IMR-90 (cell line): ENCODE data around the gene KCNQ5. TPM values are rescaled to one million over a fixed set of nuclear protein-coding genes. Genes with fewer than 3 reads are reported as not detected.

Experiments used
- ATAC-seq: fragments of 200-7000 bp; cut with Tn5 transposase; 2 replicates; pipeline ENCODE4 v1.9.1; 2020; ENCODE audit warnings: low read depth, mild to moderate bottlenecking, moderate library complexity
- BruUV-seq: library from RNA; stranded (reverse); fragments of 400-500 nt; replicated peaks from 2 replicates; lab custom pipeline; 2021; lab: Mats Ljungman, UMichigan
- CTCF ChIA-PET: fragments of 300-600 bp; formaldehyde crosslinking; extraction: SDS; loops from one replicate; lab custom pipeline; 2021; ENCODE audit warnings: antibody characterized with exemption; lab: Yijun Ruan, JAX
- POLR2A ChIA-PET: fragments of 300-600 bp; sonication (Branson Sonifier 250); formaldehyde crosslinking; loops from one replicate; lab custom pipeline; 2022; ENCODE audit warnings: antibody characterized with exemption; ENCODE audit not compliant: unreplicated experiment; lab: Charles Lee
- DNase-seq: peaks from one replicate; pipeline ENCODE4 v3.0.0; 2013
- H2AFZ ChIP-seq: replicated peaks from 2 replicates; pipeline ENCODE3; 2013; ENCODE audit warnings: low read length, mild to moderate bottlenecking; ENCODE audit not compliant: poor library complexity
- H2AK5ac ChIP-seq: 2 replicates; pipeline ENCODE4 v1.6.1; 2013; ENCODE audit warnings: low read depth, low read length, inconsistent platforms
- H2AK9ac ChIP-seq: replicated peaks from 2 replicates; pipeline ENCODE3; 2013; ENCODE audit warnings: mild to moderate bottlenecking, low read depth, low read length, moderate library complexity; ENCODE audit not compliant: poor library complexity
- H2BK120ac ChIP-seq: 2 replicates; pipeline ENCODE4 v1.6.1; 2013; ENCODE audit warnings: low read depth, low read length, inconsistent platforms
- H2BK15ac ChIP-seq: 3 replicates; pipeline ENCODE4 v1.6.1; 2013; ENCODE audit warnings: low read depth, low read length, inconsistent platforms
- H2BK20ac ChIP-seq: 2 replicates; pipeline ENCODE4 v1.6.1; 2013; ENCODE audit warnings: low read depth, mild to moderate bottlenecking, inconsistent platforms, low read length, moderate library complexity
- H2BK5ac ChIP-seq: 2 replicates; pipeline ENCODE4 v1.6.1; 2013; ENCODE audit warnings: mild to moderate bottlenecking, low read depth, low read length, inconsistent platforms; ENCODE audit not compliant: poor library complexity, severe bottlenecking
- H3K14ac ChIP-seq: replicated peaks from 2 replicates; pipeline ENCODE4 v1.6.1; 2013; ENCODE audit warnings: low read depth, low read length, inconsistent platforms
- H3K18ac ChIP-seq: 2 replicates; pipeline ENCODE4 v1.6.1; 2013; ENCODE audit warnings: low read depth, low read length, control low read depth
- H3K23ac ChIP-seq: 2 replicates; pipeline ENCODE4 v1.6.1; 2013; ENCODE audit warnings: low read depth, low read length, inconsistent platforms
- H3K27ac ChIP-seq: 2 replicates; pipeline ENCODE4 v1.5.1; 2013; ENCODE audit warnings: mild to moderate bottlenecking, control low read depth, low read length; ENCODE audit not compliant: insufficient read depth
- H3K27me3 ChIP-seq: 2 replicates; pipeline ENCODE4 v1.6.1; 2013; ENCODE audit warnings: low read length; ENCODE audit not compliant: control insufficient read depth, insufficient read depth
- H3K36me3 ChIP-seq: 2 replicates; pipeline ENCODE4 v1.6.1; 2013; ENCODE audit warnings: low read length, mixed read lengths; ENCODE audit not compliant: control insufficient read depth, insufficient read depth
- H3K4ac ChIP-seq: 2 replicates; pipeline ENCODE4 v1.6.1; 2013; ENCODE audit warnings: low read depth, low read length, inconsistent platforms
- H3K4me1 ChIP-seq: 2 replicates; pipeline ENCODE4 v1.6.1; 2013; ENCODE audit warnings: low read length, mixed read lengths; ENCODE audit not compliant: control insufficient read depth, insufficient read depth
- H3K4me2 ChIP-seq: 2 replicates; pipeline ENCODE4 v1.6.1; 2013; ENCODE audit warnings: low read depth, mild to moderate bottlenecking, control low read depth, low read length, moderate library complexity
- H3K4me3 ChIP-seq: 2 replicates; pipeline ENCODE4 v1.5.1; 2013; ENCODE audit warnings: low read depth, mild to moderate bottlenecking, control low read depth, low read length, moderate library complexity; ENCODE audit not compliant: insufficient read depth
- H3K56ac ChIP-seq: 2 replicates; pipeline ENCODE4 v1.6.1; 2013; ENCODE audit warnings: low read length, inconsistent platforms; ENCODE audit not compliant: insufficient read depth; ENCODE audit errors: extremely low read depth
- H3K79me1 ChIP-seq, 2 experiments: 2 replicates each; pipeline ENCODE4 v1.6.1; 2013; ENCODE audit warnings: low read length in 2 of 2, inconsistent platforms in 1 of 2, low read depth in 1 of 2
- H3K9ac ChIP-seq: 2 replicates; pipeline ENCODE4 v1.6.1; 2013; ENCODE audit warnings: low read depth, low read length, control low read depth
- H3K9me1 ChIP-seq: 2 replicates; pipeline ENCODE4 v1.6.1; 2013; ENCODE audit warnings: low read length, inconsistent platforms; ENCODE audit not compliant: insufficient read depth
- H3K9me3 ChIP-seq: 2 replicates; pipeline ENCODE4 v1.6.1; 2013; ENCODE audit warnings: low read length; ENCODE audit not compliant: control insufficient read depth, insufficient read depth
- H4K20me1 ChIP-seq: 2 replicates; pipeline ENCODE4 v1.6.1; 2013; ENCODE audit warnings: low read length, inconsistent platforms; ENCODE audit not compliant: insufficient read depth
- H4K5ac ChIP-seq: 2 replicates; pipeline ENCODE4 v1.6.1; 2013; ENCODE audit warnings: mild to moderate bottlenecking, low read depth, low read length, control low read depth
- H4K8ac ChIP-seq, 2 experiments: 2 replicates each; pipeline ENCODE4 v1.6.1; 2013; ENCODE audit warnings: low read depth in 2 of 2, low read length in 2 of 2, control low read depth in 1 of 2, inconsistent platforms in 1 of 2
- H4K91ac ChIP-seq: 2 replicates; pipeline ENCODE4 v1.6.1; 2013; ENCODE audit warnings: low read depth, low read length, inconsistent platforms; ENCODE audit not compliant: insufficient read depth
- CEBPB ChIP-seq: IDR thresholded peaks from 2 replicates; pipeline ENCODE4 v1.6.1; 2012; ENCODE audit warnings: low read depth, low read length, improper control_type of control experiment
- RAD21 ChIP-seq: IDR thresholded peaks from 2 replicates; pipeline ENCODE4 v1.6.1; 2012; ENCODE audit warnings: low read length, improper control_type of control experiment
- WGBS, 2 experiments: methylation state at CpG; one replicate each; pipeline versions ENCODE4 v1.1.5 to v1.1.7; 2013; ENCODE audit warnings: missing lambda C conversion rate in 2 of 2; ENCODE audit not compliant: insufficient read length in 1 of 2; ENCODE audit errors: extremely low coverage in 2 of 2; 5-methylcytosine and 5-hydroxymethylcytosine counted together
- dilution Hi-C: fragments of 300-500 bp; cut with HindIII; formaldehyde crosslinking; loops from one replicate; pipeline ENCODE4 v1.14.3; 2018; ENCODE audit warnings: low sequenced_read_pairs; ENCODE audit not compliant: unreplicated experiment
- in situ Hi-C: fragments of 300-500 bp; cut with MboI; formaldehyde crosslinking; loops from 3 replicates; pipeline ENCODE4 v1.14.3; 2019; ENCODE audit warnings: low sequenced_read_pairs, inconsistent platforms, mixed read lengths
- intact Hi-C: fragments of 100-400 bp; cut with micrococcal nuclease; formaldehyde crosslinking; loops from 2 replicates; pipeline ENCODE4 v1.10.0; 2022
- polyA plus RNA-seq, 3 experiments: library from polyadenylated mRNA; depleted of rRNA; stranded (reverse); fragments of >200 nt; gene quantifications; 2 replicates each; pipeline ENCODE4 v1.2.3, GENCODE V29; 2012; ENCODE audit warnings: low replicate concordance in 1 of 3
- total RNA-seq: library from RNA; depleted of rRNA; stranded (reverse); fragments of >200 nt; gene quantifications from 2 replicates; pipeline ENCODE4 v1.2.3, GENCODE V29; 2012

KCNQ5 gene
- total and polyA plus RNA-seq, 2 of the 4 experiments (the other 2 are of a cell fraction), result 0.75 to 1.3 TPM

GRCh38 chr6:73203098-73203497 is 581.2 kb downstream of the KCNQ5 start:
- WGBS, 2 experiments, result no CpG with 5 or more reads among the region's 1 CpG
- Histone ChIP-seq H3K4me3 (no peak overlapping the region), H3K36me3 (no peaks in the 10 kb centered on the region), H3K9me3 (no peaks in the 10 kb centered on the region), H3K4me2 (no peak overlapping the region; the same call in none of the 2 replicates), H4K5ac (no peak overlapping the region), H2AK5ac (no peak overlapping the region), H3K27ac (no peak overlapping the region; the same call in 1 of the 2 replicates), H3K23ac (no peak overlapping the region), H2AFZ (no peak overlapping the region), H3K9ac (no peak overlapping the region), H3K4ac (no peak overlapping the region), H4K8ac (no peak overlapping the region), H3K9me1 (peaks cover 4% of the 10 kb centered on the region; the same call in 1 of the 2 replicates), H3K18ac (no peak overlapping the region), H3K4me1 (peaks cover 3% of the 10 kb centered on the region), H4K91ac (no peak overlapping the region), H2BK120ac (no peak overlapping the region), H3K14ac (no peak overlapping the region), H2AK9ac (no peak overlapping the region), H3K79me1 (no peaks in the 10 kb centered on the region), H3K56ac (no peak overlapping the region), H2BK15ac (no peak overlapping the region), H2BK5ac (no peak overlapping the region), H3K27me3 (no peaks in the 10 kb centered on the region; the same call in 1 of the 2 replicates), H2BK20ac (no peak overlapping the region), H4K20me1 (no peaks in the 10 kb centered on the region)
- CTCF ChIA-PET, result interaction anchor here (0.7 kb wide), 1 partner anchor 1078 kb away, joined by 3 read pairs; no protein-coding TSS in a partner anchor
- POLR2A ChIA-PET, result no interaction called here
- ATAC-seq (peak; percentile 80), DNase-seq (peak; percentile 40)
- BruUV-seq, result no TSS peak
- dilution Hi-C loops, result no loop called here
- TF ChIP-seq CEBPB (peak; percentile 84), RAD21 (no peak)
- intact Hi-C loops, result no loop called here
- in situ Hi-C loops, result no loop called here
